Measurements from ENCODE around the gene SH2D3C. TPM values are rescaled to one million over a fixed set of nuclear protein-coding genes. Genes with fewer than 3 reads are reported as not detected.

The SH2D3C gene
- total and polyA plus RNA-seq, 2 of the 4 experiments (the other 2 are of a cell fraction), result under 0.01 to 0.24 TPM

- Histone ChIP-seq H3K9me1 (ENCODE audit: insufficient read depth, low read length) (0 out of 2 replicates have a peak, but pooled peaks cover 5% of the 10 kb centered on the region), H3K9me3 (ENCODE audit: control insufficient read depth, insufficient read depth, low read length) (no peaks in the 10 kb centered on the region), H2BK5ac (ENCODE audit: low read depth, low read length, poor library complexity, severe bottlenecking) (no peak overlapping the region), H3K27ac (ENCODE audit: insufficient read depth, low read length) (no peak overlapping the region), H3K4me2 (ENCODE audit: low read depth, low read length) (no peak overlapping the region), H3K36me3 (ENCODE audit: control insufficient read depth, insufficient read depth, low read length) (no peaks in the 10 kb centered on the region), H4K5ac (ENCODE audit: low read depth, low read length) (no peak overlapping the region), H2AFZ (replicated peaks; ENCODE audit: low read length, poor library complexity) (peak overlapping the region; percentile 56), H3K4me3 (ENCODE audit: insufficient read depth, low read depth, low read length) (no peak overlapping the region), H3K27me3 (ENCODE audit: control insufficient read depth, insufficient read depth, low read length) (peaks cover 8% of the 10 kb centered on the region; the same call in 1 of the 2 replicates), H3K14ac (replicated peaks; ENCODE audit: low read depth, low read length) (no peak overlapping the region), H4K8ac (ENCODE audit: low read depth in 2 of 2, low read length in 2 of 2) (no peak overlapping the region), H2BK20ac (ENCODE audit: low read depth, low read length) (peak overlapping the region; percentile 23; the same call in 1 of the 2 replicates), H2AK5ac (ENCODE audit: low read depth, low read length) (peak overlapping the region; percentile 61; the same call in 1 of the 2 replicates), H3K23ac (ENCODE audit: low read depth, low read length) (peak overlapping the region; percentile 9; the same call in 1 of the 2 replicates), H4K91ac (ENCODE audit: insufficient read depth, low read depth, low read length) (no peak overlapping the region), H3K4me1 (ENCODE audit: control insufficient read depth, insufficient read depth, low read length) (no peaks in the 10 kb centered on the region), H3K18ac (ENCODE audit: low read depth, low read length) (no peak overlapping the region), H2BK120ac (ENCODE audit: low read depth, low read length) (no peak overlapping the region), H2BK15ac (ENCODE audit: low read depth, low read length) (no peak overlapping the region), H3K79me1 (ENCODE audit: low read depth in 1 of 2, low read length in 2 of 2) (no peaks in the 10 kb centered on the region), H3K56ac (ENCODE audit: extremely low read depth, insufficient read depth, low read length) (no peak overlapping the region), H4K20me1 (ENCODE audit: insufficient read depth, low read length) (peaks cover 7% of the 10 kb centered on the region; the same call in 1 of the 2 replicates), H2AK9ac (replicated peaks; ENCODE audit: low read depth, low read length, poor library complexity) (peak overlapping the region; percentile 50), H3K4ac (ENCODE audit: low read depth, low read length) (peak overlapping the region; percentile 10; the same call in 1 of the 2 replicates), H3K9ac (ENCODE audit: low read depth, low read length) (no peak overlapping the region)
- ATAC-seq (ENCODE audit: low read depth) (no peak), DNase-seq (no peak)
- TF ChIP-seq POLR2A (IDR thresholded peaks at IDR 0.05; ENCODE audit: low read depth, low read length) (no peak), RCOR1 (IDR thresholded peaks at IDR 0.05; ENCODE audit: insufficient replicate concordance, low read length) (no peak), CTCF (conservative IDR thresholded peaks at IDR 0.05; ENCODE audit: low read depth, low read length) (no peak), NFE2L2 (IDR thresholded peaks at IDR 0.05; ENCODE audit: low read depth, low read length) (no peak), RFX5 (IDR thresholded peaks at IDR 0.05; ENCODE audit: low read depth, low read length) (no peak), CHD1 (IDR thresholded peaks at IDR 0.05; ENCODE audit: low read depth, low read length) (no peak)
- ChIA-PET CTCF (interaction anchor here (1.4 kb wide), 1 partner anchor 23 kb away, joined by 4 read pairs; no protein-coding TSS in a partner anchor), POLR2A (ENCODE audit: unreplicated experiment) (no interaction called here)
- BruUV-seq (replicated peaks), result no TSS peak
- intact Hi-C loops (cut with micrococcal nuclease), result loop anchor here (5.0 kb wide), 1 partner anchor 378 kb away; no protein-coding TSS in a partner anchor
- WGBS, 2 experiments (ENCODE audit: extremely low coverage in 2 of 2, insufficient read length in 1 of 2), result 82% methylated on average over 14 of the region's 19 CpGs; no CpG with 5 or more reads in 1 of the 2 experiments
- dilution Hi-C loops (cut with HindIII; ENCODE audit: low sequenced_read_pairs, unreplicated experiment), result no loop called here
- in situ Hi-C loops (cut with MboI; ENCODE audit: low sequenced_read_pairs), result loop anchor here (5.0 kb wide), 1 partner anchor 43 kb away; no protein-coding TSS in a partner anchor
These were observed 38.7 kb downstream of the SH2D3C start for GRCh38 chr9:127739614-127740330.

Data from IMR-90 (cell line).